Smooth muscle cell (in vitro differentiated cells): Measurements from ENCODE around the gene LDLRAD3. TPM values are rescaled to one million over a fixed set of nuclear protein-coding genes. Genes with fewer than 3 reads are reported as not detected.

Experiments
- DNase-seq: peaks from one replicate; lab custom pipeline; 2025; ENCODE audit not compliant: unreplicated experiment; lab: John Stamatoyannopoulos, UW
- H2AFZ ChIP-seq: fragments of 200-600 bp; sonication (generic); 2 replicates; pipeline ENCODE4 v1.6.0; 2016; ENCODE audit warnings: antibody characterized with exemption, low read depth, mild to moderate bottlenecking
- H3F3A ChIP-seq: fragments of 200-600 bp; sonication (generic); 2 replicates; pipeline ENCODE4 v1.6.0; 2017; ENCODE audit warnings: antibody characterized with exemption, low read depth
- H3K27ac ChIP-seq: fragments of 200-600 bp; sonication (generic); 2 replicates; pipeline ENCODE4 v1.5.1; 2016; ENCODE audit warnings: low read depth, mild to moderate bottlenecking
- H3K27me3 ChIP-seq: fragments of 200-600 bp; sonication (generic); 2 replicates; pipeline ENCODE4 v1.6.1; 2016; ENCODE audit warnings: low read depth, mild to moderate bottlenecking
- H3K36me3 ChIP-seq: fragments of 200-600 bp; sonication (generic); 2 replicates; pipeline ENCODE4 v1.5.1; 2016; ENCODE audit warnings: low read depth
- H3K4me1 ChIP-seq: fragments of 200-600 bp; sonication (generic); 2 replicates; pipeline ENCODE4 v1.5.1; 2016; ENCODE audit warnings: low read depth
- H3K4me2 ChIP-seq: fragments of 200-600 bp; sonication (generic); 2 replicates; pipeline ENCODE4 v1.6.0; 2016; ENCODE audit warnings: mild to moderate bottlenecking
- H3K4me3 ChIP-seq: fragments of 200-600 bp; sonication (generic); 2 replicates; pipeline ENCODE4 v1.5.1; 2016; ENCODE audit warnings: mild to moderate bottlenecking
- H3K79me2 ChIP-seq: fragments of 200-600 bp; sonication (generic); 2 replicates; pipeline ENCODE4 v1.6.0; 2016; ENCODE audit warnings: low read depth, mild to moderate bottlenecking
- H3K9ac ChIP-seq: fragments of 200-600 bp; sonication (generic); 2 replicates; pipeline ENCODE4 v1.6.0; 2016; ENCODE audit warnings: low read depth
- H3K9me3 ChIP-seq: fragments of 200-600 bp; sonication (generic); replicated peaks from 2 replicates; pipeline ENCODE4 v1.5.1; 2016; ENCODE audit warnings: low read depth
- H4K20me1 ChIP-seq: fragments of 200-600 bp; sonication (generic); 2 replicates; pipeline ENCODE4 v1.6.0; 2016; ENCODE audit warnings: low read depth
- CTCF ChIP-seq: fragments of 200-600 bp; sonication (generic); IDR thresholded peaks from 2 replicates; pipeline ENCODE4 v1.5.1; 2017; ENCODE audit warnings: borderline replicate concordance, mild to moderate bottlenecking, antibody characterized with exemption; ENCODE audit not compliant: insufficient read depth, poor library complexity, severe bottlenecking
- WGBS: methylation state at CpG from one replicate; pipeline ENCODE4 v1.1.7; 2016; ENCODE audit warnings: low lambda C conversion rate; 5-methylcytosine and 5-hydroxymethylcytosine counted together
- polyA plus RNA-seq: library from polyadenylated mRNA; unstranded; fragments of >200 nt; fragmentation: Nextera tagmentation; extraction: Ambion mirVana; gene quantifications from 2 replicates; pipeline ENCODE4 v1.2.1, GENCODE V29; 2016
- total RNA-seq: library from RNA; depleted of rRNA; stranded (reverse); fragments of >200 nt; gene quantifications from 2 replicates; pipeline ENCODE4 v1.2.3, GENCODE V29; 2014

The LDLRAD3 gene
- total and polyA plus RNA-seq, 2 experiments from 2014 or later: 6.1 to 10.0 TPM

DNA sequence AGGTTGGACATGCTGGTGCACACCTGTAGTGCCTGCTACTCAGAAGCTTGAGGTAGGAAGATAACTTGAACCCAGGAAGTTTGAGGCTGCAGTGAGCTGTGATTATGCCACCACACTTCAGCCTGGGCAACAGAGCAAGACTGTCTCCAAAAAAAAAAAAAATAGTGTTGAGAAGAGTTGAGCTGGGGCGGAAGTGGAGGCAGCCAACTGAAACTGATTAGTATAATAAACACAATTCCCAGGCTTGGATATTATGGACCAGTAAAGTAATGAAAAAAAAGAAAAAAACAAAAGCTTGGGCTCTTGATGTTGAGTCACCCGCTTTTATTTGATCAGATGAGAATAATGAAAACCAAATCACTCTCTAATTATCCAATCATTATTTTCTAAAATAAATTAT, 21.0 kb downstream of the LDLRAD3 start:
- H4K20me1 ChIP-seq: peaks cover 46% of the 10 kb centered on the region
- H3F3A ChIP-seq: no peaks in the 10 kb centered on the region
- H3K4me2 ChIP-seq: no peak overlapping the region
- no peaks in the 10 kb centered on the region for H3K27me3 ChIP-seq
- no peaks in the 10 kb centered on the region for H3K36me3 ChIP-seq
- 96% methylated on average over 2 of the region's 2 CpGs for WGBS
- no peak overlapping the region for H3K9ac ChIP-seq
- peaks cover 2% of the 10 kb centered on the region for H3K4me1 ChIP-seq
- no peak for DNase-seq
- H2AFZ ChIP-seq: no peak overlapping the region
- H3K4me3 ChIP-seq: no peak overlapping the region
- TF ChIP-seq CTCF: no peak
- H3K27ac ChIP-seq: no peak overlapping the region
- peaks cover 20% of the 10 kb centered on the region for H3K79me2 ChIP-seq
- H3K9me3 ChIP-seq: no peaks in the 10 kb centered on the region

DNA sequence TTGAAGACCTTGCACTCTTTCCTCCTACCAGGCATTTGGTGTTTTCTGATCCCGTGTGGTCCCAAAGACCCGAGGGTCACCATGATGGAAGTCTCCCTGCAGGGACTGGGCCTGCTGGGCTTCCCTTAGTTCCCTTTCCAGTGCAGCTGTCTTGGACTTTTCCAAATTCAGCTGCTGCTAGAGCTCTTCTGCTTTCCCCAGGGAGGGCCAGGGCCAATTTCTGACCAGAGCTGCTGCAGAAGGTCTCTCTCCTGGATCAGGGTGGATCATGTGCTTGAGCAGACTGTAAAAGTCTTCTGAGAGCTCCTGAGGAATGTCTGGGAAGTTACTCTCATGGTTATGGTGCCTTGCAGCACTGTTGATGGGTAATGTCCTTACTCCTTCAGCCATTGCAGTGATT, 23.2 kb downstream of the LDLRAD3 start:
- WGBS: 100% methylated on average over 2 of the region's 2 CpGs
- H4K20me1 ChIP-seq: peaks cover 62% of the 10 kb centered on the region
- no peaks in the 10 kb centered on the region for H3K36me3 ChIP-seq
- no peaks in the 10 kb centered on the region for H3K27me3 ChIP-seq
- no peak for TF ChIP-seq CTCF
- H3K9ac ChIP-seq: no peak overlapping the region
- no peak overlapping the region for H3K4me2 ChIP-seq
- no peaks in the 10 kb centered on the region for H3K9me3 ChIP-seq
- H3K4me3 ChIP-seq: no peak overlapping the region
- H3K27ac ChIP-seq: no peak overlapping the region
- H3F3A ChIP-seq: no peaks in the 10 kb centered on the region
- H3K4me1 ChIP-seq: peaks cover 3% of the 10 kb centered on the region
- H3K79me2 ChIP-seq: peaks cover 17% of the 10 kb centered on the region
- no peak overlapping the region for H2AFZ ChIP-seq
- no peak for DNase-seq

- Histone ChIP-seq H3K4me1 (peaks cover 3% of the 10 kb centered on the region), H3K79me2 (peaks cover 10% of the 10 kb centered on the region), H3K27ac (no peak overlapping the region), H3K27me3 (no peaks in the 10 kb centered on the region), H3K4me2 (no peak overlapping the region), H3K4me3 (no peak overlapping the region), H4K20me1 (peaks cover 65% of the 10 kb centered on the region), H3K36me3 (no peaks in the 10 kb centered on the region), H3K9me3 (no peaks in the 10 kb centered on the region), H2AFZ (no peak overlapping the region), H3K9ac (no peak overlapping the region), H3F3A (no peaks in the 10 kb centered on the region)
- 56% methylated on average over 10 of the region's 10 CpGs for WGBS
- DNase-seq: no peak
- TF ChIP-seq CTCF: no peak
Observed at GRCh38 chr11:35968386-35969088, 24.7 kb downstream of the LDLRAD3 start.
